ENCODE measurements around the gene RASGRP1. TPM values are rescaled to one million over a fixed set of nuclear protein-coding genes. Genes with fewer than 3 reads are reported as not detected.

The RASGRP1 gene
- total RNA-seq, 1 experiment from 2014 or later: 1.6 TPM

- ChIA-PET CTCF (interaction anchor here (1.2 kb wide), 1 partner anchor 14 kb away, joined by 7 read pairs; no protein-coding TSS in a partner anchor), POLR2A (no interaction called here), RAD21 (ENCODE audit: low non-redundant PET in 1 of 2, low total read pairs in 2 of 2, uncharacterized antibody in 2 of 2, unreplicated experiment in 2 of 2) (no interaction called here)
- H3K9me2 ChIP-seq (ENCODE audit: insufficient read depth): no peaks in the 10 kb centered on the region
- H4K20me1 ChIP-seq (ENCODE audit: insufficient read depth): no peaks in the 10 kb centered on the region
- no peak for ATAC-seq
- no peaks in the 10 kb centered on the region for H3K9me3 ChIP-seq (ENCODE audit: control insufficient read depth in 1 of 2, insufficient read depth in 1 of 2, low read depth in 1 of 2, low read length in 2 of 2)
- no peak overlapping the region for H3K4me3 ChIP-seq (replicated peaks in 1 of 2; ENCODE audit: low read depth in 1 of 2, low read length in 2 of 2)
- H2AFZ ChIP-seq (ENCODE audit: low read depth, low read length, poor library complexity, severe bottlenecking): no peak overlapping the region
- H3K27ac ChIP-seq (ENCODE audit: low read depth, low read length): no peak overlapping the region
- intact Hi-C loops (cut with micrococcal nuclease): no loop called here
- H3K79me2 ChIP-seq (ENCODE audit: insufficient read depth, low read length): no peaks in the 10 kb centered on the region
- peaks cover 5% of the 10 kb centered on the region for H3K27me3 ChIP-seq (ENCODE audit: insufficient read depth, low read length)
- BruUV-seq (replicated peaks): no TSS peak
- H3K4me1 ChIP-seq (ENCODE audit: control insufficient read depth in 1 of 2, insufficient read depth in 2 of 2, low read length in 2 of 2): no peaks in the 10 kb centered on the region
- H3K4me2 ChIP-seq (ENCODE audit: low read length): no peak overlapping the region
- H3K36me3 ChIP-seq (ENCODE audit: control insufficient read depth in 1 of 2, insufficient read depth in 2 of 2, low read length in 2 of 2): no peaks in the 10 kb centered on the region
- TF ChIP-seq CTCF (IDR thresholded peaks at IDR 0.05 in 2 of 3, conservative IDR thresholded peaks at IDR 0.05 in 1 of 3; ENCODE audit: borderline replicate concordance in 1 of 3, insufficient read depth in 1 of 3, low read depth in 2 of 3, low read length in 2 of 3) (no peak), FOSL1 (IDR thresholded peaks at IDR 0.05; ENCODE audit: low read depth) (no peak), EZH2 (IDR thresholded peaks at IDR 0.05) (no peak), SIN3A (IDR thresholded peaks at IDR 0.05; ENCODE audit: low read depth) (no peak), YY1 (IDR thresholded peaks at IDR 0.05; ENCODE audit: extremely low read depth, insufficient replicate concordance, low read depth, low read length) (no peak), ZFX (IDR thresholded peaks at IDR 0.05) (no peak), POLR2AphosphoS5 (IDR thresholded peaks at IDR 0.05; ENCODE audit: low read depth, low read length) (no peak), SP1 (IDR thresholded peaks at IDR 0.05; ENCODE audit: low read depth) (no peak)
- DNase-seq (ENCODE audit: low read depth, low spot score): no peak
- H3K9ac ChIP-seq (ENCODE audit: low read length): no peak overlapping the region
Observed at GRCh38 chr15:38577424-38577987, 12.9 kb upstream of the RASGRP1 start.

DNA sequence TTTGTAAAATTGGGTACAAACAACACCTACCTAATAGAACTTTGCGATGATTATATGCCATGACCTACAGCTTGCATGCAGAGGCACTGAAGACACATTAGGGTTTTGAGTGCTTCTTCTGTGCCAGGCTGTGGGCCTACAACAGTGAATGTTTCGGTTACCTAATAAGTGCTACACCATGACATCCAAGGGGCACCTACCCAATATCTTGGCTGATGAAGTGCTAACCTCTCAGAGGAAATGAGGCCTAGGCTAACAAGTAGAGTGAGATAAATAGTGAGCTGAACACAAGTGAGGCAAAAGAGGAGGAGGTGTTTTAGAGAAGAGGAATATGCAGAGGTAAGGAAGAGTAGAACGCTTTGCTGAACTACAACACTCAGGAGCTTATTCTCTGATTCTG, 12.2 kb upstream of the RASGRP1 start:
- H3K36me3 ChIP-seq (ENCODE audit: control insufficient read depth in 1 of 2, insufficient read depth in 2 of 2, low read length in 2 of 2): no peaks in the 10 kb centered on the region
- peaks cover 5% of the 10 kb centered on the region for H3K27me3 ChIP-seq (ENCODE audit: insufficient read depth, low read length)
- CTCF ChIA-PET: no interaction called here
- no peak overlapping the region for H3K27ac ChIP-seq (ENCODE audit: low read depth, low read length)
- TF ChIP-seq EGR1 (IDR thresholded peaks at IDR 0.05; ENCODE audit: low read depth) (no peak), ZBTB33 (IDR thresholded peaks at IDR 0.05; ENCODE audit: extremely low read depth, insufficient replicate concordance, low read length) (no peak), ZNF274 (IDR thresholded peaks at IDR 0.05; ENCODE audit: low read depth, low read length) (no peak)
- RAD21 ChIA-PET (ENCODE audit: low non-redundant PET in 1 of 2, low total read pairs in 2 of 2, uncharacterized antibody in 2 of 2, unreplicated experiment in 2 of 2): no interaction called here
- no TSS peak for BruUV-seq (replicated peaks)
- H2AFZ ChIP-seq (ENCODE audit: low read depth, low read length, poor library complexity, severe bottlenecking): no peak overlapping the region
- H4K20me1 ChIP-seq (ENCODE audit: insufficient read depth): no peaks in the 10 kb centered on the region
- ATAC-seq (no peak), DNase-seq (ENCODE audit: low read depth, low spot score) (no peak)
- intact Hi-C loops (cut with micrococcal nuclease): no loop called here
- H3K4me2 ChIP-seq (ENCODE audit: low read length): no peak overlapping the region
- POLR2A ChIA-PET: no interaction called here
- no peaks in the 10 kb centered on the region for H3K9me3 ChIP-seq (ENCODE audit: control insufficient read depth in 1 of 2, insufficient read depth in 1 of 2, low read depth in 1 of 2, low read length in 2 of 2)
- no peaks in the 10 kb centered on the region for H3K79me2 ChIP-seq (ENCODE audit: insufficient read depth, low read length)
- no peak overlapping the region for H3K4me3 ChIP-seq (replicated peaks in 1 of 2; ENCODE audit: low read depth in 1 of 2, low read length in 2 of 2)
- H3K9ac ChIP-seq (ENCODE audit: low read length): no peak overlapping the region
- H3K9me2 ChIP-seq (ENCODE audit: insufficient read depth): no peaks in the 10 kb centered on the region
- no peaks in the 10 kb centered on the region for H3K4me1 ChIP-seq (ENCODE audit: control insufficient read depth in 1 of 2, insufficient read depth in 2 of 2, low read length in 2 of 2)

All from HCT116 (cell line).